B cell (primary cell): ENCODE measurements around the gene SLC5A5. TPM values are rescaled to one million over a fixed set of nuclear protein-coding genes. Genes with fewer than 3 reads are reported as not detected.

Experiments used
- polyA plus RNA-seq: library from polyadenylated mRNA; depleted of rRNA; stranded (reverse); fragments of >200 nt; gene quantifications from 2 replicates; pipeline ENCODE4 v1.2.3, GENCODE V29; 2012
- small RNA-seq: library from RNA; depleted of rRNA; stranded (forward); fragments of <200 nt; gene quantifications from one replicate; pipeline ENCODE3, GENCODE V24; 2012; ENCODE audit warnings: low replicate concordance, low read depth; ENCODE audit not compliant: insufficient read length
- total RNA-seq, 2 donors: library from RNA; stranded (reverse); fragments of 120-200 nt in 1 of 2; gene quantifications; 1 replicate in 1 of 2; 2 replicates in 1 of 2; pipeline versions ENCODE4 v1.2.3 to v1.2.4, GENCODE V29; 2013 to 2022

Gene SLC5A5
- total and polyA plus RNA-seq, 2 donors (not counting 1 experiment from before 2014, with no cell fraction given), result 0.07 to 0.40 TPM

Small RNA genes lying within 50 kb of the gene (small RNA-seq; reads per million reads assigned to genes)
- gene SNORA68, result not detected

Other genes with a start within 250 kb of the SLC5A5 start
- gene UNC13A, start 183.6 kb upstream of the SLC5A5 start, total RNA-seq, result 0.10 TPM in 2 replicates
- gene UNC13A, start 183.6 kb upstream of the SLC5A5 start, polyA plus RNA-seq, result 0.03 TPM in 1 of 2 replicates, not detected in the other
- 81.6 and 83.0 TPM in 2 replicates for gene MAP1S, start 152.5 kb upstream of the SLC5A5 start, total RNA-seq
- 32.4 and 38.2 TPM in 2 replicates for gene MAP1S, start 152.5 kb upstream of the SLC5A5 start, polyA plus RNA-seq
- 149 and 162 TPM in 2 replicates for gene FCHO1, start 120.5 kb upstream of the SLC5A5 start, total RNA-seq
- 83.0 and 85.7 TPM in 2 replicates for gene FCHO1, start 120.5 kb upstream of the SLC5A5 start, polyA plus RNA-seq
- not detected in 2 replicates for gene B3GNT3, start 76.8 kb upstream of the SLC5A5 start, total RNA-seq
- gene B3GNT3, start 76.8 kb upstream of the SLC5A5 start, polyA plus RNA-seq, result 0.06 TPM in 1 of 2 replicates, not detected in the other
- 3.6 and 5.0 TPM in 2 replicates for gene INSL3, start 50.4 kb upstream of the SLC5A5 start, total RNA-seq
- gene INSL3, start 50.4 kb upstream of the SLC5A5 start, polyA plus RNA-seq, result 3.4 and 6.1 TPM in 2 replicates
- 142 and 143 TPM in 2 replicates for gene JAK3, start 24.0 kb upstream of the SLC5A5 start, total RNA-seq
- gene JAK3, start 24.0 kb upstream of the SLC5A5 start, polyA plus RNA-seq, result 78.6 and 102 TPM in 2 replicates
- 3,099 and 3,228 TPM in 2 replicates for gene RPL18A, start 12.0 kb upstream of the SLC5A5 start, total RNA-seq
- 3,761 and 3,796 TPM in 2 replicates for gene RPL18A, start 12.0 kb upstream of the SLC5A5 start, polyA plus RNA-seq
- 25.0 and 26.9 TPM in 2 replicates for gene CCDC124, start 61.1 kb downstream of the SLC5A5 start, total RNA-seq
- gene CCDC124, start 61.1 kb downstream of the SLC5A5 start, polyA plus RNA-seq, result 56.8 and 57.8 TPM in 2 replicates
- not detected in 2 replicates for gene KCNN1, start 95.2 kb downstream of the SLC5A5 start, total RNA-seq
- 0.04 TPM in 1 of 2 replicates, not detected in the other for gene KCNN1, start 95.2 kb downstream of the SLC5A5 start, polyA plus RNA-seq
- gene ARRDC2, start 136.2 kb downstream of the SLC5A5 start, total RNA-seq, result 639 and 667 TPM in 2 replicates
- gene ARRDC2, start 136.2 kb downstream of the SLC5A5 start, polyA plus RNA-seq, result 131 and 202 TPM in 2 replicates
- 24.5 and 24.8 TPM in 2 replicates for gene IL12RB1, start 215.0 kb downstream of the SLC5A5 start, total RNA-seq
- gene IL12RB1, start 215.0 kb downstream of the SLC5A5 start, polyA plus RNA-seq, result 17.9 and 18.8 TPM in 2 replicates
- gene MAST3, start 225.8 kb downstream of the SLC5A5 start, total RNA-seq, result 85.5 and 90.7 TPM in 2 replicates
- 43.5 and 48.7 TPM in 2 replicates for gene MAST3, start 225.8 kb downstream of the SLC5A5 start, polyA plus RNA-seq